SK-N-SH treated with all-trans-retinoic acid at 6 μM for 48 hours (cell line): ENCODE data around the gene DNAJA2.

ENCODE experiments used
- ATAC-seq: fragments of 200-7000 bp; cut with Tn5 transposase; 3 replicates; pipeline ENCODE4 v1.9.1; 2020; ENCODE audit warnings: mild to moderate bottlenecking, moderate library complexity
- ARNTL ChIP-seq: fragments of 450-650 bp; formaldehyde crosslinking; IDR thresholded peaks from 2 replicates; pipeline ENCODE4 v1.5.0; 2020; ENCODE audit warnings: low read depth, mild to moderate bottlenecking, moderate library complexity, borderline replicate concordance
- CSDC2 ChIP-seq: fragments of 250-450 bp; sonication (Bioruptor Pico); IDR thresholded peaks from 2 replicates; pipeline ENCODE4 v1.5.0; 2020; ENCODE audit warnings: mild to moderate bottlenecking, moderate library complexity
- GLIS3 ChIP-seq: fragments of 250-450 bp; sonication (Bioruptor Pico); IDR thresholded peaks from 2 replicates; pipeline ENCODE4 v1.5.0; 2020; ENCODE audit warnings: mild to moderate bottlenecking, moderate library complexity
- PPARA ChIP-seq: fragments of 250-450 bp; sonication (Bioruptor Pico); IDR thresholded peaks from 2 replicates; pipeline ENCODE4 v1.5.0; 2020; ENCODE audit warnings: mild to moderate bottlenecking, borderline replicate concordance
- RARB ChIP-seq: fragments of 250-450 bp; sonication (Bioruptor Pico); IDR thresholded peaks from 2 replicates; pipeline ENCODE4 v1.8.0; 2021; ENCODE audit warnings: mild to moderate bottlenecking, moderate library complexity
- SNAI2 ChIP-seq: fragments of 250-450 bp; sonication (Bioruptor Pico); IDR thresholded peaks from 2 replicates; pipeline ENCODE4 v1.5.0; 2020; ENCODE audit warnings: mild to moderate bottlenecking, moderate library complexity
- TCF4 ChIP-seq: fragments of 250-450 bp; sonication (Bioruptor Pico); IDR thresholded peaks from 2 replicates; pipeline ENCODE4 v1.8.0; 2021; ENCODE audit warnings: mild to moderate bottlenecking, moderate library complexity, borderline replicate concordance
- TOX ChIP-seq: fragments of 250-450 bp; sonication (Bioruptor Pico); IDR thresholded peaks from 2 replicates; pipeline ENCODE4 v1.8.0; 2021; ENCODE audit warnings: mild to moderate bottlenecking, moderate library complexity, borderline replicate concordance
- ZC3H10 ChIP-seq: fragments of 250-450 bp; sonication (Bioruptor Pico); IDR thresholded peaks from 2 replicates; pipeline ENCODE4 v1.5.1; 2021; ENCODE audit warnings: mild to moderate bottlenecking, moderate library complexity
- ZFP3 ChIP-seq: fragments of 250-450 bp; sonication (Bioruptor Pico); IDR thresholded peaks from 2 replicates; pipeline ENCODE4 v1.5.0; 2020; ENCODE audit warnings: mild to moderate bottlenecking, moderate library complexity
- ZFP30 ChIP-seq: fragments of 450-650 bp; formaldehyde crosslinking; IDR thresholded peaks from 2 replicates; pipeline ENCODE4 v1.5.0; 2022; ENCODE audit warnings: mild to moderate bottlenecking, moderate library complexity
- ZNF565 ChIP-seq: fragments of 450-650 bp; formaldehyde crosslinking; conservative IDR thresholded peaks from 2 replicates; pipeline ENCODE4 v1.5.0; 2020; ENCODE audit warnings: low read depth, mild to moderate bottlenecking, moderate library complexity
- ZNF70 ChIP-seq: fragments of 450-650 bp; formaldehyde crosslinking; IDR thresholded peaks from 2 replicates; pipeline ENCODE4 v1.5.0; 2020; ENCODE audit warnings: mild to moderate bottlenecking, moderate library complexity
- ZNF8 ChIP-seq: fragments of 450-650 bp; formaldehyde crosslinking; IDR thresholded peaks from 2 replicates; pipeline ENCODE4 v1.5.0; 2020; ENCODE audit warnings: mild to moderate bottlenecking, moderate library complexity
- TF ChIP-seq, protein P1 (sequence below): fragments of 250-450 bp; sonication (Bioruptor Pico); IDR thresholded peaks from 2 replicates; pipeline ENCODE4 v1.5.1; 2020; ENCODE audit warnings: low read depth, mild to moderate bottlenecking, moderate library complexity
- TF ChIP-seq, protein P2 (sequence below): fragments of 250-450 bp; sonication (Bioruptor Pico); IDR thresholded peaks from 2 replicates; pipeline ENCODE4 v1.8.0; 2020; ENCODE audit warnings: mild to moderate bottlenecking, moderate library complexity, borderline replicate concordance
- TF ChIP-seq, protein P3 (sequence below): fragments of 250-450 bp; sonication (Bioruptor Pico); IDR thresholded peaks from 2 replicates; pipeline ENCODE4 v1.5.0; 2020; ENCODE audit warnings: mild to moderate bottlenecking, moderate library complexity
- TF ChIP-seq, protein P4 (sequence below): fragments of 250-450 bp; sonication (Bioruptor Pico); IDR thresholded peaks from 2 replicates; pipeline ENCODE4 v1.5.1; 2021; ENCODE audit warnings: mild to moderate bottlenecking, moderate library complexity

Gene DNAJA2

DNA sequence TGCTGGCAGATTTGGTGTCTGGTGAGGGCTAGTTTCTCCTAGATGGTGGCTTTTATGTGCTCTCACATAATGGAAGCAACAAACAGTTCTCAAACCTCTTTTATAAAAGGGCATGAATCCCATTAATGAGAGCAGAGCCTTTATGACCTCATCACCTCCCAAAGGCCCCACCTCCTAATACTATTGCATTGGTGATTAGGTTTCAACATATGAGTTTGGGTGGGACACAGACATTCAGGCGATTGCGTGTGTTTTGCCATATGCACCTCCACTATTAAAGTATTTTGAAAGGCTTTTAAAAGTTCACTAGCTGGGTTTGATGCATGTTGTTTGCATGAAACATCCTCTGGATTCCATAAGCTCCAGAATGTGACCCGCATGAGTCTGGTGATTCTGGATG is 24.4 kb upstream of the DNAJA2 start (continued):
- TF ChIP-seq, protein P1, sequence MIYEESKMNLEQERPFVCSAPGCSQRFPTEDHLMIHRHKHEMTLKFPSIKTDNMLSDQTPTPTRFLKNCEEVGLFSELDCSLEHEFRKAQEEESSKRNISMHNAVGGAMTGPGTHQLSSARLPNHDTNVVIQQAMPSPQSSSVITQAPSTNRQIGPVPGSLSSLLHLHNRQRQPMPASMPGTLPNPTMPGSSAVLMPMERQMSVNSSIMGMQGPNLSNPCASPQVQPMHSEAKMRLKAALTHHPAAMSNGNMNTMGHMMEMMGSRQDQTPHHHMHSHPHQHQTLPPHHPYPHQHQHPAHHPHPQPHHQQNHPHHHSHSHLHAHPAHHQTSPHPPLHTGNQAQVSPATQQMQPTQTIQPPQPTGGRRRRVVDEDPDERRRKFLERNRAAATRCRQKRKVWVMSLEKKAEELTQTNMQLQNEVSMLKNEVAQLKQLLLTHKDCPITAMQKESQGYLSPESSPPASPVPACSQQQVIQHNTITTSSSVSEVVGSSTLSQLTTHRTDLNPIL: no peak
- TF ChIP-seq, all 23 proteins: peak for 0

DNA sequence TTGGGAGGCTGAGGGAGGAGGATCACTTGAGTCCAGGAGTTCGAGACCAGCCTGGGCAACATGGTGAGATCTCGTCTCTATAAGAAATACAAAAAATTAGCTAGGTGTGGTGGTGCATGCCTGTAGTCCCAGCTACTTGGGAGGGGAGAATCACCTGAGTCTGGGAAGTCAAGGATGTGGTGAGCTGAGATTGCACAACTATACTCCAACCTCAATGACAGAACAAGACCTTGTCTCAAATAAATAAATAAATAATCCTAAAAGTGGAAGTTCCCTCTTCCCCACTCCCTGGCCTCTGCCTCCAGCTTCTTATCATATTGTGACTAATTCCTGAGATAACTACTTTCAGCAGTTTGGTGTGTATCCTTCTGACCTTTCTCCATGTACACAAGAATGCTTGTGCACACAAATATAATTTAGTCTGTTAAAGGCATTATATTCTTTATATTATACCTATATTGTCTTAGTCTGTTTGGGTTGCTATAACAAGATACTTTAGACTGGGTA is 23.5 kb upstream of the DNAJA2 start:
- ATAC-seq: no peak
- TF ChIP-seq ZNF8 (CRISPR knock-in tag) (no peak), RARB (CRISPR knock-in tag) (no peak), CSDC2 (CRISPR knock-in tag) (no peak), ZFP3 (CRISPR knock-in tag) (no peak), SNAI2 (CRISPR knock-in tag) (no peak), TCF4 (CRISPR knock-in tag) (no peak), ZNF565 (CRISPR knock-in tag) (no peak), TOX (CRISPR knock-in tag) (no peak), GLIS3 (CRISPR knock-in tag) (no peak), ARNTL (CRISPR knock-in tag) (no peak), ZNF70 (CRISPR knock-in tag) (no peak), ZFP30 (CRISPR knock-in tag) (no peak)
- TF ChIP-seq, protein P2, sequence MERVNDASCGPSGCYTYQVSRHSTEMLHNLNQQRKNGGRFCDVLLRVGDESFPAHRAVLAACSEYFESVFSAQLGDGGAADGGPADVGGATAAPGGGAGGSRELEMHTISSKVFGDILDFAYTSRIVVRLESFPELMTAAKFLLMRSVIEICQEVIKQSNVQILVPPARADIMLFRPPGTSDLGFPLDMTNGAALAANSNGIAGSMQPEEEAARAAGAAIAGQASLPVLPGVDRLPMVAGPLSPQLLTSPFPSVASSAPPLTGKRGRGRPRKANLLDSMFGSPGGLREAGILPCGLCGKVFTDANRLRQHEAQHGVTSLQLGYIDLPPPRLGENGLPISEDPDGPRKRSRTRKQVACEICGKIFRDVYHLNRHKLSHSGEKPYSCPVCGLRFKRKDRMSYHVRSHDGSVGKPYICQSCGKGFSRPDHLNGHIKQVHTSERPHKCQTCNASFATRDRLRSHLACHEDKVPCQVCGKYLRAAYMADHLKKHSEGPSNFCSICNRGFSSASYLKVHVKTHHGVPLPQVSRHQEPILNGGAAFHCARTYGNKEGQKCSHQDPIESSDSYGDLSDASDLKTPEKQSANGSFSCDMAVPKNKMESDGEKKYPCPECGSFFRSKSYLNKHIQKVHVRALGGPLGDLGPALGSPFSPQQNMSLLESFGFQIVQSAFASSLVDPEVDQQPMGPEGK: no peak
- TF ChIP-seq, protein P1: no peak
- TF ChIP-seq, protein P3, sequence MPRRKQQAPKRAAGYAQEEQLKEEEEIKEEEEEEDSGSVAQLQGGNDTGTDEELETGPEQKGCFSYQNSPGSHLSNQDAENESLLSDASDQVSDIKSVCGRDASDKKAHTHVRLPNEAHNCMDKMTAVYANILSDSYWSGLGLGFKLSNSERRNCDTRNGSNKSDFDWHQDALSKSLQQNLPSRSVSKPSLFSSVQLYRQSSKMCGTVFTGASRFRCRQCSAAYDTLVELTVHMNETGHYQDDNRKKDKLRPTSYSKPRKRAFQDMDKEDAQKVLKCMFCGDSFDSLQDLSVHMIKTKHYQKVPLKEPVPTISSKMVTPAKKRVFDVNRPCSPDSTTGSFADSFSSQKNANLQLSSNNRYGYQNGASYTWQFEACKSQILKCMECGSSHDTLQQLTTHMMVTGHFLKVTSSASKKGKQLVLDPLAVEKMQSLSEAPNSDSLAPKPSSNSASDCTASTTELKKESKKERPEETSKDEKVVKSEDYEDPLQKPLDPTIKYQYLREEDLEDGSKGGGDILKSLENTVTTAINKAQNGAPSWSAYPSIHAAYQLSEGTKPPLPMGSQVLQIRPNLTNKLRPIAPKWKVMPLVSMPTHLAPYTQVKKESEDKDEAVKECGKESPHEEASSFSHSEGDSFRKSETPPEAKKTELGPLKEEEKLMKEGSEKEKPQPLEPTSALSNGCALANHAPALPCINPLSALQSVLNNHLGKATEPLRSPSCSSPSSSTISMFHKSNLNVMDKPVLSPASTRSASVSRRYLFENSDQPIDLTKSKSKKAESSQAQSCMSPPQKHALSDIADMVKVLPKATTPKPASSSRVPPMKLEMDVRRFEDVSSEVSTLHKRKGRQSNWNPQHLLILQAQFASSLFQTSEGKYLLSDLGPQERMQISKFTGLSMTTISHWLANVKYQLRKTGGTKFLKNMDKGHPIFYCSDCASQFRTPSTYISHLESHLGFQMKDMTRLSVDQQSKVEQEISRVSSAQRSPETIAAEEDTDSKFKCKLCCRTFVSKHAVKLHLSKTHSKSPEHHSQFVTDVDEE (CRISPR knock-in tag): no peak
- TF ChIP-seq, protein P4, sequence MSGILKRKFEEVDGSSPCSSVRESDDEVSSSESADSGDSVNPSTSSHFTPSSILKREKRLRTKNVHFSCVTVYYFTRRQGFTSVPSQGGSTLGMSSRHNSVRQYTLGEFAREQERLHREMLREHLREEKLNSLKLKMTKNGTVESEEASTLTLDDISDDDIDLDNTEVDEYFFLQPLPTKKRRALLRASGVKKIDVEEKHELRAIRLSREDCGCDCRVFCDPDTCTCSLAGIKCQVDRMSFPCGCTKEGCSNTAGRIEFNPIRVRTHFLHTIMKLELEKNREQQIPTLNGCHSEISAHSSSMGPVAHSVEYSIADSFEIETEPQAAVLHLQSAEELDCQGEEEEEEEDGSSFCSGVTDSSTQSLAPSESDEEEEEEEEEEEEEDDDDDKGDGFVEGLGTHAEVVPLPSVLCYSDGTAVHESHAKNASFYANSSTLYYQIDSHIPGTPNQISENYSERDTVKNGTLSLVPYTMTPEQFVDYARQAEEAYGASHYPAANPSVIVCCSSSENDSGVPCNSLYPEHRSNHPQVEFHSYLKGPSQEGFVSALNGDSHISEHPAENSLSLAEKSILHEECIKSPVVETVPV (CRISPR knock-in tag): no peak
- TF ChIP-seq, all 23 proteins: peak for 0

DNA sequence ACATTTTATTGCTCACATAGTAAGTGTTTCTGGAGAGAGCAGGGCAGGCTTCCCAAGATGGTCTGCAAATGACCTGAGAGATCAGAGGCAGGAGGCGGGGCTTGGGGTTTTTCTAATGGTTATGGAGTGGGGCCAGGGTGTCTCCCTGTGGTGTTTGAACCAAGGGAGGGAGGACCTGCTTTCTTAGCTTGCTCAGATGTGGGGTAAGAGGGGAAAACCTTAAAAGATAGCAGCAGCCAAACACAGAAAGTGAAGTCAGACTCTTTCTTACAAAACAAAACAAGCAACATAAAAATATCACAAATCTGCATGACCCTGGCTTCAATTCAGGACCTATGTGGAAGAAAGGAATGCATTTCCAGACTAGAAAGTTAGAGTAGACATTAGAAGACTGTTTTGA is 22.9 kb upstream of the DNAJA2 start:
- no peak for TF ChIP-seq ZC3H10
- TF ChIP-seq PPARA: no peak
- TF ChIP-seq SNAI2 (CRISPR knock-in tag): no peak
- TF ChIP-seq, protein P3 (CRISPR knock-in tag): no peak
- TF ChIP-seq RARB (CRISPR knock-in tag): no peak
- TF ChIP-seq CSDC2 (CRISPR knock-in tag): no peak
- no peak for TF ChIP-seq ZFP3 (CRISPR knock-in tag)
- ATAC-seq: no peak
